Dermis blood vessel endothelial cell (primary cell): Measurements from ENCODE around the gene CTSD. TPM values are rescaled to one million over a fixed set of nuclear protein-coding genes. Genes with fewer than 3 reads are reported as not detected.
A peak's percentile ranks its signal among the peaks of the same experiment; 100 is the strongest.

ENCODE experiments used
- DNase-seq: peaks from one replicate; pipeline ENCODE4 v3.0.0; 2010
- total RNA-seq: library from RNA; depleted of rRNA; stranded (reverse); fragments of >200 nt; gene quantifications from 2 replicates; pipeline ENCODE4 v1.2.3, GENCODE V29; 2014

Gene CTSD
- total RNA-seq, 1 donor from 2014 or later = 383 TPM

- DNase-seq = peak; percentile 15
These were observed 19.4 kb upstream of the CTSD start for GRCh38 chr11:1782831-1783724.

DNA sequence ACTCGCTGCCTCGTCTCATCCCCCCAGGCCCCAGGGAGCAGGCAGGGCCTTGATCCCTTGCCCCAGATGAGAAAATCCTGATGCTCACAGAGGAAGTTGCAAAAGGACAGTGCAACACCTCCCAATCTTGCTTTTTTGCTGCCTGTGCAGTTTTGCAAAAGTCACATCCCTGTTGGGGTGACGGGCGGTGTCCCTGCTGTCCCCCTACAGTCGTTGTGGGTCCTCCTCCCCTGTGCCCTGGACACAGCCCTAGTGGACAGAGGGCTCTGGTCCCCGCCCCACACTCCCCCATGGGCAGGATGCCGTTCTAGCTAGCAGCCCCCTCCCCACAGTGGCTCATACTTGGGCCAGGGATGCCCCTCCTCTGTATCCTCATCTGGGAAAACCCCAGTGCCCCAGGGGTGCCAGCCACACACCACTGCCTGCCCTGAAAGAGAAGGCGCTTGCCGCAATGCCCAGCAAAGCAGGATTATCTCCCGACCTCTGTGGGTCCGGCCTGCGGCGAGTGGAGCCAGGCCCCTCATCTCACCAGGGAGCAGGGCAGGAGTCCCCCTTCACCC lies 18.4 kb upstream of the CTSD start:
- no peak for DNase-seq

- DNase-seq = no peak
These were observed 17.9 kb upstream of the CTSD start for GRCh38 chr11:1781593-1781975.

GRCh38 chr11:1780700-1781592 lies 17.2 kb upstream of the CTSD start:
- DNase-seq = no peak

- no peak for DNase-seq
These were observed 16.3 kb upstream of the CTSD start for GRCh38 chr11:1779806-1780699.

DNA sequence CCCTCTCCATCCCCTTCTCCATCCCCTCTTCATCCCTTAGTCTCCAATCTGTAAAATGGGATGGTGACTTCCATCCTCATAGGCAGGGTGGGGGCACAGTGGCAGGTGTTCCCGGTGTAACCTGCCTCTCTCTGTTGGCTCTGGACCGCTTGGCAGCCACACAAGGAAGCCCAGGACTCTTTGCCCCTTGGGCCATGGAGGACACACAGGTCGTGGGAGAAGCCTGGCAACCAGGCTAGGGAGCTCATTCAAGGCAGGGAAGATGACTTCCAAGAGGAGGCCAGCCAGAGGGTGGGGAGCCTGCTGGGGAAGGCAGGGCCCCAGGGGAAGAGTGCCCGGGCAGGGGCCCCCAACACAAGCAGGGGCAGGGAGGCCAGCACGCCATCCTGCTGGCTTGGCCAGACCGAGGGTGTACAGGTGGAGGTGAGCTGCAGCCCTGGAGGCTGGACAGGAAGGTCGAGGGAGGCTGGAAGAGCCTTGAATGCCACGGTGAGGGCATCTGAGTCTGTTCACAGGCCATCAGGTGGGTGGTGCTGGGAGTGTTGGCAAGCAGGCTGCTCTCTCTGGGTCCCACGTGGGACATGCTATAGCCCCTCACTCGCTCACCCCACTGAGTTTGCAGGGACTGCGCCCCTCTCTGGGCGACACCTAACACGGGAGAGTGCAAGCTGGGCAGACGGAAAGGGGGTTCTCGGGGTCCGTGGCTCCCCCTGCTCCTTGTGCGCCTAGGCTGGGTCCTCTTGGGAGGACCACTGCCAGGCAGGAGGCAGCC lies 15.5 kb upstream of the CTSD start:
- no peak for DNase-seq

- no peak for DNase-seq
These were observed 14.6 kb upstream of the CTSD start for GRCh38 chr11:1778141-1778911.

- no peak for DNase-seq
These were observed 14.0 kb upstream of the CTSD start for GRCh38 chr11:1777737-1778136.

DNA sequence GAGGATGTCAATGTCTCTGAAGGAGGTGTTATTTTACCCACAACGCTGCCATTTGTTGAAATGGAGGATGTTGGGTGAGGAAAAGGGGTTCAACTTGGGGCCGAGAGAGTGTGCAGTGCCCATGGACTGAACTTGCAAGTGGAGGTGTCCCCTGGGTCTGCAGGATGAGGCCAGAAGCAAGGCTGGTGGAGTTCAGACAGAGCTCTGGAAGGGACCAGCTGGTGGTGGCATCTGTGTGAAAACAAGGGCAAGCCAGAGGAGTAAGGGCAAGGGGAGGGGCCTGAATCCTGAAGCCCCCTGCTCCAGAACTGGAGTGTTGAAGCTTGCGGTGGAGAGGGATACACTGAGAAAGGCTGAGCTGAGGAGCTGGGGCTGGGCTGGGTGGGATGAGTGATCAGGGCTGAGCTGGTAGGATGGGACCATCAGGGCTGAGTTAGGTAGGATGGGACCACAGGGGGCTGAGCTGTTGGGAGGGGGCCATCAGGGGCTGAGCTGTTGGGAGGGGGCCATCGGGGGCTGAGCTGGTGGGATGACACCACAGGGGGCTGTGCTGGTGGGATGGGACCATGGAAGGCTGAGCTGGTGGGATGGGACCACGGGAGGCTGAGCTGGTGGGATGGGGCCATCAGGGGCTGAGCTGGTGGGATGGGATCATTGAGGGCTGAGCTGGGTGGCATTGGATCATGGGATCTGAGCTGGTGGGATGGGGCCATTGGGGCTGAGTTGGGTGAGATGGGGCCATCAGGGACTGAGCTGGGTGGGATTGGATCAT lies 13.4 kb upstream of the CTSD start:
- DNase-seq = no peak

- no peak for DNase-seq
These were observed 12.7 kb upstream of the CTSD start for GRCh38 chr11:1776331-1776851.

- DNase-seq = no peak
These were observed 11.2 kb upstream of the CTSD start for GRCh38 chr11:1774886-1775285.

DNA sequence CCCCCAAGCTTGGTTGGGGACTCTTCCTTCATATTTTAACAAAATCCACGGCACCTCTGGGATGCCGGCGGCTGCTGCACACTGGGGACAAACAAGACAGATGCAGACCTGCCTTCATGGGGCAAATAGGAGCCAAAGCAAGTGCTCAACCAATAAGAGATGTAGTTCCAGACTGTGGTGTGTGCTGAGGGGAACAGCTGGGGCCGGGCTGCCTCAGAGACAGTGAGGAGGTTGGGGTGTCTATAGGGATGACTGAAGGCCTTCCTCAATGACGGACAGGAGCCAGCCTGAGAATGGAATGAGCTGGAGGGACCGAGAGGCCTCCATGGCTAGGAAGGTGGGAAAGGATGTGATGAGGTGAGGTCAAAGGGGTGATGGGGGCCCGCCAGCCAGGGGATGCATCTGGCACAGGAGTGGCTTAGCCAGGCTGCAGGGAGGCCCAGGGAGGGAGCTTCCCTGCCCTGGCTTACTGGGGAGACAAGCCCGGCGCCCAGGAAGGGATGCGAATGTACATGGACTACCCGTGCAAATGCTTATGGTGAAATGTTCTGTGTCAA lies 10.3 kb upstream of the CTSD start:
- no peak for DNase-seq

DNA sequence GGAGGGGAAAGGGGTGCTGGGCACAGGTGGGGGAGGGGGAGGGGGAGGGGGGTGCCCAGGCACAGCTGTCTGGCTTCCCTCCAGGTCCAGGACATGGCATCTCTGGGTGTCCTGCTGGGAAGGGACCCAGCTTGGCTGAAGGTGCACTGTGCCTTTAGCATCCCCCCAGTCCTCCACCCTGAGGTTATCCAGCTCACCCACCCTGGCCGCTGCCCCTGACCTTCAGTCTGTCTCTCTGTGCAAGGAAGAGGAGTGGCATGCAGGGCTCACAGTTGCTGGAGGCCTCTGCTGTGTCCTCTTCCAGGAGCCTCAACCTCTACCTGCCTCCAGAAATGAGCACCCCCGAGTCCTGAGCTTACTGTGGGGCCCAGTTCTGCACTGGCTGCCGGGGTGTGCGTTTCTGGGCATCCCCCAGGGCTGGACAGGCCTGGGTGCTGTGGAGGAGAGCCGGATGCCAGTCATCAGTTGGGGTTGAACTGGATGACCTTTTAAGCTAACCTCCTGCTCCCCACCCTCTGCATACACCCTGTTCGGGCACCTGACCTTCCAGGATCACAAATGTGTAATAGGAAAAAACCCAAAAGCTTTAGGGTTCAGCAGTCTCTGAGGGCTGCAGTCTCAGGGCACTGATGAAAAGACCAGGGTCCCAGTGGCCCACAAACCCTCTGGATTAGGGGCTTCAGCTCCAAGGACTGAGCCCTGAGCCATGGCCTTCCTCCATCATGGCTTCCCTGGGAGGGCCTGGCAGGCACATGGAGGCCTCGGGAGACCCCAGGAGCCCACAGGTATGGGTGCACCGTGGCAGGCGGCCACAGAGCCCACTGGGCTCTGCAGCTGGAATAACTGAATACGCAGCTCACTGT lies 9.6 kb upstream of the CTSD start:
- DNase-seq = no peak

- peak; percentile 75 for DNase-seq
These were observed 8.8 kb upstream of the CTSD start for GRCh38 chr11:1772270-1773130.

DNA sequence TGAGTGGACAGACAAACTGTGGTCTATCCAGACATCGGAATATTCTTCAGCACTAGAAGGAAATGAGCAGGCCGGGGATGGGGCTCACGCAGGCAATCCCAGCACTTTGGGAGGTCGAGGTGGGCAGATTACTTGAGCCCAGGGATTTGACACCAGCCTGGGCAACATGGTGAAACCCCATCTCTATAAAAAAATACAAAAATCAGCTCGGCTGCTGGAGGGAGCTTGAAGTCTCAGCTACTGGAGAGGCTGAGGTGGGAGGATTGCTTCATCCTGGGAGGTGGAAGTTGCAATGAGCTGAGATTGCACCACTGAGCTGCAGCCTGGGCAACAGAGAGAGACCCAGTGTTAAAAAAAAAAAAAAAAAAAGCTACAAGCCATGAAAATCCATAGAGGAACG lies 8.0 kb upstream of the CTSD start:
- no peak for DNase-seq

DNA sequence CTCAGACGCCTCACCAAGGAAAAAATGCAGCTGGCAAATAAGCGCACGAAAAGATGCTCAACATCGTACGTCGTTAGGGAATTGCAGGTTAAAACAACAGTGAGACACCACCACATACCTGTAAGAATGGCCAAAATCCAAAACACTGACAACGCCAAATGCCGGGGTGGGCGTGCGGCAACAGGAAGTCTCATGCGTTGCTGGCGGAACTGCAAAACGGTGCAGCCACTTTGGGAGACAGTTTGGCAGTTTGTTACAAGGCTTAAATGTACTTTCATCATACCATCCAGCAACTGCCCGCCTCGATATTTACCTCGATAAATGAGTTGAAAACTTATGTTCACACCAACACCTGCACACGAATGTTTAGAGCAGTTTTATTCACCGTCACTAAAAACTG lies 7.5 kb upstream of the CTSD start:
- DNase-seq = no peak

- DNase-seq = no peak
These were observed 6.8 kb upstream of the CTSD start for GRCh38 chr11:1770528-1770927.
